NCI-H1436 treated with DMSO at 0.1 percent for 48 hours (cell line): ENCODE measurements around the gene HES5.

Experiments used
- DNase-seq: peaks from one replicate; lab custom pipeline; 2025; lab: John Stamatoyannopoulos, UW

The HES5 gene

GRCh38 chr1:2514863-2515762 is 14.9 kb downstream of the HES5 start:
- no peak for DNase-seq

- DNase-seq, result no peak
Observed at GRCh38 chr1:2513939-2514652, 16.0 kb downstream of the HES5 start.

GRCh38 chr1:2512862-2513421 is 17.1 kb downstream of the HES5 start:
- DNase-seq, result no peak

- DNase-seq, result no peak
Observed at GRCh38 chr1:2510366-2511155, 19.5 kb downstream of the HES5 start.

- no peak for DNase-seq
Observed at GRCh38 chr1:2509589-2509988, 20.5 kb downstream of the HES5 start.

GRCh38 chr1:2508751-2509150 is 21.3 kb downstream of the HES5 start:
- no peak for DNase-seq

GRCh38 chr1:2508180-2508579 is 21.9 kb downstream of the HES5 start:
- DNase-seq, result no peak

- DNase-seq, result no peak
Observed at GRCh38 chr1:2507744-2508155, 22.3 kb downstream of the HES5 start.

GRCh38 chr1:2506901-2507565 is 23.0 kb downstream of the HES5 start:
- DNase-seq, result no peak

- DNase-seq, result no peak
Observed at GRCh38 chr1:2506007-2506860, 23.8 kb downstream of the HES5 start.

- no peak for DNase-seq
Observed at GRCh38 chr1:2505461-2505994, 24.5 kb downstream of the HES5 start.

- no peak for DNase-seq
Observed at GRCh38 chr1:2504949-2505272, 25.2 kb downstream of the HES5 start.

GRCh38 chr1:2504225-2504948 is 25.7 kb downstream of the HES5 start:
- no peak for DNase-seq

- no peak for DNase-seq
Observed at GRCh38 chr1:2503554-2504224, 26.4 kb downstream of the HES5 start.

- DNase-seq, result no peak
Observed at GRCh38 chr1:2502661-2503553, 27.2 kb downstream of the HES5 start.

GRCh38 chr1:2502210-2502609 is 27.9 kb downstream of the HES5 start:
- no peak for DNase-seq

- DNase-seq, result no peak
Observed at GRCh38 chr1:2501820-2502119, 28.3 kb downstream of the HES5 start.

GRCh38 chr1:2501041-2501819 is 28.8 kb downstream of the HES5 start:
- DNase-seq, result no peak
